Upper lobe of right lung (tissue), 1 donor: Measurements from ENCODE around the gene KCTD13. TPM values are rescaled to one million over a fixed set of nuclear protein-coding genes. Genes with fewer than 3 reads are reported as not detected.
"Not testable (repeated sequence)": the region's sequence is repeated elsewhere in the genome, so short reads cannot be mapped to it uniquely, and the experiment has no call there.

Source experiments
- ATAC-seq: fragments of 200-7000 bp; cut with Tn5 transposase; one replicate; pipeline ENCODE4 v1.9.1; 2020; ENCODE audit warnings: mild to moderate bottlenecking, moderate library complexity
- DNase-seq: peaks from one replicate; pipeline ENCODE4 v3.0.0-alpha.2; 2020
- H3K27ac ChIP-seq: fragments of 200-600 bp; one replicate; pipeline ENCODE4 v1.8.0; 2022
- H3K27me3 ChIP-seq: fragments of 200-600 bp; one replicate; pipeline ENCODE4 v1.8.0; 2022; ENCODE audit warnings: mild to moderate bottlenecking
- H3K36me3 ChIP-seq: fragments of 200-600 bp; one replicate; pipeline ENCODE4 v1.8.0; 2022
- H3K4me1 ChIP-seq: fragments of 200-600 bp; one replicate; pipeline ENCODE4 v1.8.0; 2022
- H3K4me3 ChIP-seq: fragments of 200-600 bp; one replicate; pipeline ENCODE4 v1.8.0; 2022; ENCODE audit warnings: mild to moderate bottlenecking
- H3K9me3 ChIP-seq: fragments of 200-600 bp; one replicate; pipeline ENCODE4 v1.8.0; 2022
- CTCF ChIP-seq: fragments of 200-600 bp; IDR thresholded peaks from one replicate; pipeline ENCODE4 v1.8.0; 2022; ENCODE audit warnings: antibody characterized with exemption
- intact Hi-C: fragments of 100-400 bp; cut with DNase I; formaldehyde crosslinking; loops from one replicate; pipeline ENCODE4 v1.11.0; 2022
- total RNA-seq: library from RNA; stranded (reverse); fragmentation: NEBNext Ultra II Directional; extraction: Animal tissue kit (Norgen Biotek cat#: 25700); gene quantifications from one replicate; pipeline ENCODE4 v1.2.1, GENCODE V29; 2021
- donor health status: DM: no; HTN: yes; CAD: no; lungs with severe emphysema.

KCTD13 gene
- total RNA-seq, 1 donor from 2014 or later: 23.5 TPM

- no peak for DNase-seq
- Histone ChIP-seq H3K27ac (no peak overlapping the region), H3K4me3 (no peak overlapping the region), H3K9me3 (no peaks in the 10 kb centered on the region), H3K36me3 (no peaks in the 10 kb centered on the region), H3K4me1 (no peaks in the 10 kb centered on the region), H3K27me3 (no peaks in the 10 kb centered on the region)
- no peak for ATAC-seq
- no peak for TF ChIP-seq CTCF
- intact Hi-C loops: no loop called here
Measured at GRCh38 chr16:29950806-29951461, 24.9 kb upstream of the KCTD13 start.

GRCh38 chr16:29947897-29948296 is 21.9 kb upstream of the KCTD13 start:
- DNase-seq (no peak), ATAC-seq (no peak)
- H3K36me3 ChIP-seq: no peaks in the 10 kb centered on the region
- H3K27ac ChIP-seq: no peak overlapping the region
- H3K4me1 ChIP-seq: no peaks in the 10 kb centered on the region
- no peak overlapping the region for H3K4me3 ChIP-seq
- TF ChIP-seq CTCF: no peak
- intact Hi-C loops: no loop called here
- H3K9me3 ChIP-seq: no peaks in the 10 kb centered on the region
- no peaks in the 10 kb centered on the region for H3K27me3 ChIP-seq

- no peak for DNase-seq
- Histone ChIP-seq H3K27me3 (no peaks in the 10 kb centered on the region), H3K4me1 (no peaks in the 10 kb centered on the region), H3K4me3 (no peak overlapping the region), H3K9me3 (no peaks in the 10 kb centered on the region), H3K27ac (no peak overlapping the region), H3K36me3 (no peaks in the 10 kb centered on the region)
- TF ChIP-seq CTCF: peak; percentile 9
- ATAC-seq: peak; percentile 91
- intact Hi-C loops: no loop called here
Measured at GRCh38 chr16:29943846-29944799, 18.1 kb upstream of the KCTD13 start.

- no peak overlapping the region for H3K27ac ChIP-seq
- no peaks in the 10 kb centered on the region for H3K4me1 ChIP-seq
- H3K27me3 ChIP-seq: no peaks in the 10 kb centered on the region
- H3K36me3 ChIP-seq: no peaks in the 10 kb centered on the region
- no peak for TF ChIP-seq CTCF
- no peaks in the 10 kb centered on the region for H3K9me3 ChIP-seq
- ATAC-seq (no peak), DNase-seq (no peak)
- no peak overlapping the region for H3K4me3 ChIP-seq
- intact Hi-C loops: no loop called here
Measured at GRCh38 chr16:29940656-29941055, 14.6 kb upstream of the KCTD13 start.

GRCh38 chr16:29931750-29932149 is 5.7 kb upstream of the KCTD13 start:
- H3K27me3 ChIP-seq, intact Hi-C loops, H3K4me1 ChIP-seq, ATAC-seq, H3K9me3 ChIP-seq, H3K36me3 ChIP-seq, H3K27ac ChIP-seq, DNase-seq, H3K4me3 ChIP-seq: not testable (repeated sequence)
